ENCODE data around the gene MPDU1. TPM values are rescaled to one million over a fixed set of nuclear protein-coding genes. Genes with fewer than 3 reads are reported as not detected.
A peak's percentile ranks its signal among the peaks of the same experiment; 100 is the strongest.

Gene MPDU1
- total RNA-seq, 2 experiments from 2014 or later, result 50.2 TPM

DNA sequence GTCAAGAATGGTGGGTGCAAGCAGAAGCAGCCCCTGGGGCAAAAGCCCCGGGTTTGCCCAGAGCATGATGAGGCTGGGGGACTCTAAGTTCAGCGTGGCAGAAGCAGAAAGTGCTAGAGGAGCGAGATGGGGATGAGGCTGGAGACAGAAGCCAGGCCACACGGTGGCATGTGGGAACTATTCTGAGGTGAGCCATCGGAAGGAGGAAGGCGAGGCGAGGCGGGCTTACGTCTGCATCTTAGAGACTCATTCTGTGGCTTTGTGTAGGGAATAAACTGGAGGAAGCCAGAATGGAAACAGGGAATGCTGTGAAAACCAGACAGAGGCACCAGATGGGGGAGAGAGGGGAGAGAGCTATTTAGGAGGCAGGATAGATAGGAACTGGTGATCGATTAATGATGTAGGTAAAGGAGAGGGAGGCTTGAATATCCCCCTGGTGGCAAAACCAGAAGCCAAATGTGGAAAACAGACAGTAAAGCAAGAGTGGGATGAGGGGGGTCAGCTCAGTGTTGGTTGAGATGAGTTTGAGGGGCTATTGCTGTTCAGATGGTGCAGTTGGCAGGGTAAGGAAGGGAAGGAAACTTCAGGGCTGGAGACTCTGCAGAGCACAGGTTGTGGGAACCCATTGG is 28.2 kb upstream of the MPDU1 start:
- H3K4me1 Mint-ChIP-seq, result peaks cover 67% of the 10 kb centered on the region
- peaks cover 31% of the 10 kb centered on the region for H3K36me3 Mint-ChIP-seq
- POLR2A ChIA-PET, result interaction anchor here (0.6 kb wide), 1 partner anchor 313 kb away, joined by 7 read pairs; the partner anchor contains the start of gene GABARAP
- DNase-seq (no peak), ATAC-seq (ENCODE audit: low read depth) (no peak)
- H3K27ac Mint-ChIP-seq, result peak overlapping the region; percentile 65
- no peak overlapping the region for H3K4me3 Mint-ChIP-seq
- no peaks in the 10 kb centered on the region for H3K9me3 Mint-ChIP-seq
- H3K27me3 Mint-ChIP-seq, result no peaks in the 10 kb centered on the region

- peak overlapping the region; percentile 55 for H3K27ac Mint-ChIP-seq
- POLR2A ChIA-PET, result interaction anchor here (0.8 to 6.2 kb wide), 2 partner anchors 41 to 77 kb away, joined by 3 to 63 read pairs; partner anchors contain the start of gene ZBTB4
Measured at GRCh38 chr17:7556627-7557026, 27.0 kb upstream of the MPDU1 start.

GRCh38 chr17:7557147-7557764 is 26.4 kb upstream of the MPDU1 start:
- DNase-seq (no peak), ATAC-seq (ENCODE audit: low read depth) (no peak)
- no peaks in the 10 kb centered on the region for H3K27me3 Mint-ChIP-seq
- POLR2A ChIA-PET, result interaction anchor here (6.2 kb wide), 1 partner anchor 42 kb away, joined by 63 read pairs; no protein-coding TSS in a partner anchor
- H3K4me1 Mint-ChIP-seq, result peaks cover 61% of the 10 kb centered on the region
- H3K4me3 Mint-ChIP-seq, result no peak overlapping the region
- peaks cover 30% of the 10 kb centered on the region for H3K36me3 Mint-ChIP-seq
- H3K27ac Mint-ChIP-seq, result no peak overlapping the region
- no peaks in the 10 kb centered on the region for H3K9me3 Mint-ChIP-seq

More at GRCh38 chr17:7556627-7557026, 27.0 kb upstream of the MPDU1 start:
- no peak overlapping the region for H3K4me3 Mint-ChIP-seq
- no peak for DNase-seq
- no peaks in the 10 kb centered on the region for H3K9me3 Mint-ChIP-seq
- peaks cover 65% of the 10 kb centered on the region for H3K4me1 Mint-ChIP-seq
- no peak for ATAC-seq (ENCODE audit: low read depth)
- H3K36me3 Mint-ChIP-seq, result peaks cover 30% of the 10 kb centered on the region
- H3K27me3 Mint-ChIP-seq, result no peaks in the 10 kb centered on the region

DNA sequence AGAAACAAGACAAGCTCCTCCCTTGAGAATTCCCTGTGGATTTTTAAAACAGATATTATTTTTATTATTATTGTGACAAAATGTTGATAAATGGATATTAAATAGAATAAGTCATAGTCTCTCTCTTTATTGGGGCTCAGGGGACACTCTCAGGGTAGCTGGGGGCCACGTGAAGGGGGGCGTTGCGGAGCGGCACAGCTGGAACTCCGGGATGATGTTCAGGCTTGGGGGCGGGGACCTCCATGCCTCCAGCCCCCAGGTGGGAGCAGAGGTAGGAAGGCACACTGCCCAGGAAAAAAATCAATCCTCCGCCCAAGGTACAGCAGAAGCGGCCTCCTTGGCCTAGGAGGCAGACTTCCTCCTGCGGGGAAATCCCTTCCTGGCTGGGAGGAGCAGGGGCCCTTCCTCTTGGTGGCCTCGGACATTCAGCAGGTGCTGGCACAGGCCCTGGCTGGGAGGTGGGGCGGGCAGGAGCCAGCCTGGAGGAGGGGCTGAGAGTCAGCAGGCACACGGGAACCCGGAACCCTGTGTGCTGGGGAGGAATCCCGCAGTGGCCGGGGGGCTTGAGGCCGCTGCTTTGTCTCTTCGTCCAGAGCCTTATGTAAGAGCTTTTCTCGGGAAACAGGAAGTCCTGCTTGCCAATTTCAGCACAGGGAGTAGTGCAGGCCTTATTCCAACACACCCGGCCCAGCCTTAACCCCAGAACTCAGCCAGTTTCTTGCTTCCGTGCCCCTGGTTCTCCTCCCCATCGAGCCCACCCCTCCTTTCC is 25.7 kb upstream of the MPDU1 start:
- Mint-ChIP-seq H3K27ac (peak overlapping the region; percentile 87), H3K36me3 (peaks cover 34% of the 10 kb centered on the region), H3K4me1 (peaks cover 63% of the 10 kb centered on the region), H3K27me3 (no peaks in the 10 kb centered on the region), H3K4me3 (peak overlapping the region; percentile 78), H3K9me3 (no peaks in the 10 kb centered on the region)
- POLR2A ChIA-PET, result interaction anchor here (0.8 to 6.2 kb wide), 4 partner anchors 8 to 118 kb away, joined by 3 to 63 read pairs (median 4); partner anchors contain the start of gene TNFSF12
- ATAC-seq (ENCODE audit: low read depth) (no peak), DNase-seq (no peak)

DNA sequence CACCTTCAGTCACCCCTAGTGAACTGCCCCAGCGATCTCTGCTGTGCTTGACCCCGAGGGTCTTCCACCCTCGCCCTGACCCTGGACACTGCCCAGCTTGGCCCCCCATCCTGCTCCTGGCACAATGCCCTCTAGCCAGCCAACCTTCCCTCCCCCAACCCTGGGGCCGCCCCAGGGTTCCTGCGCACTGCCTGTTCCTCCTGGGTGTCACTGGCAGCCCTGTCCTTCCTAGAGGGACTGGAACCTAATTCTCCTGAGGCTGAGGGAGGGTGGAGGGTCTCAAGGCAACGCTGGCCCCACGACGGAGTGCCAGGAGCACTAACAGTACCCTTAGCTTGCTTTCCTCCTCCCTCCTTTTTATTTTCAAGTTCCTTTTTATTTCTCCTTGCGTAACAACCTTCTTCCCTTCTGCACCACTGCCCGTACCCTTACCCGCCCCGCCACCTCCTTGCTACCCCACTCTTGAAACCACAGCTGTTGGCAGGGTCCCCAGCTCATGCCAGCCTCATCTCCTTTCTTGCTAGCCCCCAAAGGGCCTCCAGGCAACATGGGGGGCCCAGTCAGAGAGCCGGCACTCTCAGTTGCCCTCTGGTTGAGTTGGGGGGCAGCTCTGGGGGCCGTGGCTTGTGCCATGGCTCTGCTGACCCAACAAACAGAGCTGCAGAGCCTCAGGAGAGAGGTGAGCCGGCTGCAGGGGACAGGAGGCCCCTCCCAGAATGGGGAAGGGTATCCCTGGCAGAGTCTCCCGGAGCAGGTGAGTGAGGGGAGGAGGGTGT is 24.9 kb upstream of the MPDU1 start, which contains the start of gene TNFSF13:
TNFSF13 (plus strand) TSS at position 207 of the 776 bp plus-strand sequence; CDS start at position 497, 290 bp downstream.
- peaks cover 58% of the 10 kb centered on the region for H3K4me1 Mint-ChIP-seq
- peaks cover 29% of the 10 kb centered on the region for H3K36me3 Mint-ChIP-seq
- ATAC-seq (ENCODE audit: low read depth) (no peak), DNase-seq (no peak)
- H3K4me3 Mint-ChIP-seq, result peak within 1 kb of the TSS; percentile 78
- H3K27me3 Mint-ChIP-seq, result no peaks in the 10 kb centered on the region
- POLR2A ChIA-PET, result interaction anchor here (0.8 to 6.2 kb wide), 4 partner anchors 9 to 119 kb away, joined by 3 to 63 read pairs (median 4); partner anchors contain the start of gene TNFSF12
- no peaks in the 10 kb centered on the region for H3K9me3 Mint-ChIP-seq
- H3K27ac Mint-ChIP-seq, result peak within 1 kb of the TSS; percentile 87

- no peaks in the 10 kb centered on the region for H3K27me3 Mint-ChIP-seq
- no peak for ATAC-seq (ENCODE audit: low read depth)
- peak overlapping the region; percentile 83 for H3K4me3 Mint-ChIP-seq
- no peak for DNase-seq
- no peaks in the 10 kb centered on the region for H3K9me3 Mint-ChIP-seq
- H3K36me3 Mint-ChIP-seq, result peaks cover 26% of the 10 kb centered on the region
- peaks cover 62% of the 10 kb centered on the region for H3K4me1 Mint-ChIP-seq
- H3K27ac Mint-ChIP-seq, result peak overlapping the region; percentile 87
- POLR2A ChIA-PET, result interaction anchor here (0.5 to 6.2 kb wide), 13 partner anchors 7 to 224 kb away, joined by 3 to 63 read pairs (median 6); partner anchors contain the start of genes ACAP1, MPDU1, POLR2A and TNFSF12
Measured at GRCh38 chr17:7559320-7560171, 24.1 kb upstream of the MPDU1 start.

GRCh38 chr17:7560172-7561027 is 23.3 kb upstream of the MPDU1 start:
- no peak for ATAC-seq (ENCODE audit: low read depth)
- peaks cover 58% of the 10 kb centered on the region for H3K4me1 Mint-ChIP-seq

DNA sequence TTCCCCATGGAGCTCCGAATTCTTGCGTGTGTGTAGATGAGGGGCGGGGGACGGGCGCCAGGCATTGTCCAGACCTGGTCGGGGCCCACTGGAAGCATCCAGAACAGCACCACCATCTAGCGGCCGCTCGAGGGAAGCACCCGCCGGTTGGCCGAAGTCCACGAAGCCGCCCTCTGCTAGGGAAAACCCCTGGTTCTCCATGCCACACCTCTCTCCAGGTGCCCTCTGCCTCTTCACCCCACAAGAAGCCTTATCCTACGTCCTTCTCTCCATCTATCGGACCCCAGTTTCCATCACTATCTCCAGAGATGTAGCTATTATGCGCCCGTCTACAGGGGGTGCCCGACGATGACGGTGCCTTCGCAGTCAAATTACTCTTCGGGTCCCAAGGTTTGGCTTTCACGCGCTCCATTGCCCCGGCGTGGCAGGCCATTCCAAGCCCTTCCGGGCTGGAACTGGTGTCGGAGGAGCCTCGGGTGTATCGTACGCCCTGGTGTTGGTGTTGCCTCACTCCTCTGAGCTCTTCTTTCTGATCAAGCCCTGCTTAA is 22.6 kb upstream of the MPDU1 start:
- peak; percentile 54 for ATAC-seq (ENCODE audit: low read depth)
- no peaks in the 10 kb centered on the region for H3K9me3 Mint-ChIP-seq
- H3K4me1 Mint-ChIP-seq, result peaks cover 55% of the 10 kb centered on the region
- H3K36me3 Mint-ChIP-seq, result peaks cover 21% of the 10 kb centered on the region
- POLR2A ChIA-PET, result interaction anchor here (0.6 to 6.2 kb wide), 27 partner anchors 9 to 287 kb away, joined by 3 to 63 read pairs (median 5); partner anchors contain the start of genes ACAP1, CD68, MPDU1 and POLR2A
- peak overlapping the region; percentile 83 for H3K4me3 Mint-ChIP-seq
- no peaks in the 10 kb centered on the region for H3K27me3 Mint-ChIP-seq
- peak; percentile 85 for DNase-seq
- peak overlapping the region; percentile 87 for H3K27ac Mint-ChIP-seq

More at GRCh38 chr17:7560172-7561027, 23.3 kb upstream of the MPDU1 start:
- no peaks in the 10 kb centered on the region for H3K9me3 Mint-ChIP-seq
- H3K27ac Mint-ChIP-seq, result peak overlapping the region; percentile 87
- no peaks in the 10 kb centered on the region for H3K27me3 Mint-ChIP-seq
- POLR2A ChIA-PET, result interaction anchor here (0.5 to 6.2 kb wide), 24 partner anchors 8 to 287 kb away, joined by 3 to 63 read pairs (median 5); partner anchors contain the start of genes ACAP1, MPDU1, POLR2A and SAT2
- peaks cover 23% of the 10 kb centered on the region for H3K36me3 Mint-ChIP-seq
- peak; percentile 66 for DNase-seq
- H3K4me3 Mint-ChIP-seq, result peak overlapping the region; percentile 83

DNA sequence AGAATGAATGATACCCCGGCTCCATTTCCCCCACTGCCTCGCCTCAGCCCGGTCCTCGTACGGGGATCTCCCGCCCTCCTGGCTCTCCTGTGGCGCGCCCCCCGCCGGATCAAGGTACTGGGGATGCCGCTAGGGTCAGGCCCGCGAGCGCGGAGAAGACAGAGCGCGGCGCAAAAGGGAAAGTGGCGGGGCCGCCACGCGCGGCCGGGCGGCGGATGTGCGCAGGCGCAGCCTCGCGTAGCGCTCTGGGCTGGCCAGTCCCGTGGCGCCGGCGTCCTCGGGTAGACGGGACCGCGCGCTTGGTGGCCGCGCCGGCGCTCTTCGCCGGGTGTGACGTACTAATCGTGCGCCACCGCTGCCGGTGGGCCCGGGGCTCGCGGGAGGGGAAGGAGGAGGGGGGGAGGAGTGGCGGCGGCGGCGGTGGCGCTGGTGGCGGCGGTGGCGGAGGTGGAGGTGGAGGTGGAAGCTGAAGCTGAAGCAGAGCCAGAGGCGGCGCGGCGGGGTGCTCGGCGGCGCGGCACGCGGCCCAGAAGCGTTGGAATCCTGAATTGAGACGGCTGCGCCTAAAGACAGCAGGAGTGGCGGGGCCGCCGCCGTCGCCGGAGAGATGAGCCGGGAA is 22.0 kb upstream of the MPDU1 start, which contains the start of gene SENP3:
SENP3 (plus strand) TSS at position 331 of the 619 bp plus-strand sequence. CDS start 1,158 bp downstream, outside the sequence.
- POLR2A ChIA-PET, result interaction anchor here (0.6 to 6.2 kb wide), 26 partner anchors 9 to 209 kb away, joined by 3 to 63 read pairs (median 4); partner anchors contain the start of genes CD68, MPDU1, POLR2A and TMEM102
- H3K4me1 Mint-ChIP-seq, result peaks cover 49% of the 10 kb centered on the region

DNA sequence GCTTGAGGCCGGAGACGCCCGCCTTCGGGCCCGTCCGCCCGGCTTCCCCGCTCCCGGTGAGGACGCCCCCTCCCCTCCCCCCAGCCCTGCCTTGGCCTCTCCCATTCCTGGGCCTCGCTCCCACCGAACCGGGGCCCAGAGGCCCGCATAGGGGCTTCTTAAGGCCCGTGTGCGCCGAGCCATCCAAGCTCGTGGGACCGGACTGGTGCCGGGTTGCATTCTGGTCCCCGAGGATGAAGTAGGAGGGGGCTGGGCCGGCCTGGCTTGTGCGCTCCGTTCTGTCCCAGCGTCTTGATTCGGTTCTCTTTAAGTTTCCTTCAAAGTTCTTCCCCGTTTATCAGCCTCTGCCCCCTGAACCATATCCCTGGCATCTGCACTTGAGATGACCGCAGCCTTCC is 21.4 kb upstream of the MPDU1 start:
- no peak for DNase-seq
- Mint-ChIP-seq H3K9me3 (no peaks in the 10 kb centered on the region), H3K27ac (peak overlapping the region; percentile 97), H3K4me3 (peak overlapping the region; percentile 83), H3K36me3 (peaks cover 19% of the 10 kb centered on the region), H3K4me1 (peaks cover 47% of the 10 kb centered on the region), H3K27me3 (no peaks in the 10 kb centered on the region)
- POLR2A ChIA-PET, result interaction anchor here (0.6 to 6.2 kb wide), 16 partner anchors 8 to 664 kb away, joined by 3 to 63 read pairs (median 3); partner anchors contain the start of genes CD68, POLR2A, TMEM102 and TP53
- ATAC-seq (ENCODE audit: low read depth), result peak; percentile 1

More for the DNA sequence above, 22.0 kb upstream of the MPDU1 start, which contains the start of gene SENP3:
- H3K9me3 Mint-ChIP-seq, result no peaks in the 10 kb centered on the region
- no peaks in the 10 kb centered on the region for H3K27me3 Mint-ChIP-seq
- peak within 1 kb of the TSS; percentile 97 for H3K27ac Mint-ChIP-seq
- peak; percentile 95 for DNase-seq
- peaks cover 17% of the 10 kb centered on the region for H3K36me3 Mint-ChIP-seq
- peak within 1 kb of the TSS; percentile 83 for H3K4me3 Mint-ChIP-seq
- ATAC-seq (ENCODE audit: low read depth), result peak; percentile 87
